ENCODE data around the gene CCRL2.

Gene CCRL2

DNA sequence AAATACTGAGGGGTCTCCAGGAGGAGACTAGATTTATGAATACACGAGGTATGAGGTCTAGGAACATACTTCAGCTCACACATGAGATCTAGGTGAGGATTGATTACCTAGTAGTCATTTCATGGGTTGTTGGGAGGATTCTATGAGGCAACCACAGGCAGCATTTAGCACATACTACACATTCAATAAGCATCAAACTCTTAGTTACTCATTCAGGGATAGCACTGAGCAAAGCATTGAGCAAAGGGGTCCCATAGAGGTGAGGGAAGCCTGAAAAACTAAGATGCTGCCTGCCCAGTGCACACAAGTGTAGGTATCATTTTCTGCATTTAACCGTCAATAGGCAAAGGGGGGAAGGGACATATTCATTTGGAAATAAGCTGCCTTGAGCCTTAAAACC is 31.8 kb upstream of the CCRL2 start:
- no peak for DNase-seq (ENCODE audit: extremely low read depth, insufficient read length)
- no peak overlapping the region for H3K4me3 ChIP-seq (replicated peaks; ENCODE audit: low read depth, low read length)
- no peaks in the 10 kb centered on the region for H3K36me3 ChIP-seq (ENCODE audit: control insufficient read depth, insufficient read depth, low read length)
- TF ChIP-seq, protein P1, sequence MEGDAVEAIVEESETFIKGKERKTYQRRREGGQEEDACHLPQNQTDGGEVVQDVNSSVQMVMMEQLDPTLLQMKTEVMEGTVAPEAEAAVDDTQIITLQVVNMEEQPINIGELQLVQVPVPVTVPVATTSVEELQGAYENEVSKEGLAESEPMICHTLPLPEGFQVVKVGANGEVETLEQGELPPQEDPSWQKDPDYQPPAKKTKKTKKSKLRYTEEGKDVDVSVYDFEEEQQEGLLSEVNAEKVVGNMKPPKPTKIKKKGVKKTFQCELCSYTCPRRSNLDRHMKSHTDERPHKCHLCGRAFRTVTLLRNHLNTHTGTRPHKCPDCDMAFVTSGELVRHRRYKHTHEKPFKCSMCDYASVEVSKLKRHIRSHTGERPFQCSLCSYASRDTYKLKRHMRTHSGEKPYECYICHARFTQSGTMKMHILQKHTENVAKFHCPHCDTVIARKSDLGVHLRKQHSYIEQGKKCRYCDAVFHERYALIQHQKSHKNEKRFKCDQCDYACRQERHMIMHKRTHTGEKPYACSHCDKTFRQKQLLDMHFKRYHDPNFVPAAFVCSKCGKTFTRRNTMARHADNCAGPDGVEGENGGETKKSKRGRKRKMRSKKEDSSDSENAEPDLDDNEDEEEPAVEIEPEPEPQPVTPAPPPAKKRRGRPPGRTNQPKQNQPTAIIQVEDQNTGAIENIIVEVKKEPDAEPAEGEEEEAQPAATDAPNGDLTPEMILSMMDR (IDR thresholded peaks at IDR 0.05; ENCODE audit: insufficient read depth, low read length, poor library complexity, severe bottlenecking), result no peak
- peaks cover 4% of the 10 kb centered on the region for H3K27me3 ChIP-seq (replicated peaks; ENCODE audit: control insufficient read depth, insufficient read depth, low read length)

DNA sequence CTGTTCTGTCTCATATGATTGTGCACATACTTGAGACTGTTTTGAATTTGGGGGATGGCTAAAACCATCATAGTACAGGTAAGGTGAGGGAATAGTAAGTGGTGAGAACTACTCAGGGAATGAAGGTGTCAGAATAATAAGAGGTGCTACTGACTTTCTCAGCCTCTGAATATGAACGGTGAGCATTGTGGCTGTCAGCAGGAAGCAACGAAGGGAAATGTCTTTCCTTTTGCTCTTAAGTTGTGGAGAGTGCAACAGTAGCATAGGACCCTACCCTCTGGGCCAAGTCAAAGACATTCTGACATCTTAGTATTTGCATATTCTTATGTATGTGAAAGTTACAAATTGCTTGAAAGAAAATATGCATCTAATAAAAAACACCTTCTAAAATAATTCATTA is 31.2 kb upstream of the CCRL2 start:
- Histone ChIP-seq H3K36me3 (ENCODE audit: control insufficient read depth, insufficient read depth, low read length) (no peaks in the 10 kb centered on the region), H3K4me3 (replicated peaks; ENCODE audit: low read depth, low read length) (no peak overlapping the region), H3K27me3 (replicated peaks; ENCODE audit: control insufficient read depth, insufficient read depth, low read length) (peaks cover 4% of the 10 kb centered on the region)
- no peak for DNase-seq (ENCODE audit: extremely low read depth, insufficient read length)
- TF ChIP-seq, protein P1 (IDR thresholded peaks at IDR 0.05; ENCODE audit: insufficient read depth, low read length, poor library complexity, severe bottlenecking), result no peak

DNA sequence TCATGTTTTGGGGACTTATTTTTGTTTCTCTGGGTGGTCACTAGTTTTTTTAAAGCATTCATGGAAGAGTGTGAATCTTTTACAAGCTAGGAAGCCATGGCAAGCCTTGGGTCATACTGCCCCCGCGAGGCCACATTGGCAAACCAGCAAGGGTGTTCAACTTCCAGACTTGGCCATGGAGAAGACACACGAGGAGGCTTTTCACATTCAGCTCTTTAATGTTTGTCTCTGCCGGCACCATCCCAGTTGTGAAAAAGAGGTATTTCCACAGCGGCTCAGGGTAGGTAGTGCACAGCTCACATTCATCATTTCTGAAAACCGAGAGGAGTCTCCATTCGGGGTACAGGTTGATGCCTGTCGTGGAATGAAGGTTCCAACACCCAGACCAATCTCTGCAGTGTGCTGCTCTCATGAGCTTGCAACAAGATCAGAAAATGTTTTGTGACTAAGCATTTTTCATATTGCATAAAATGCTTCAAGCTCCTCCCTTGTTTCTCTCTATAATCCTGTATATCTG is 28.6 kb upstream of the CCRL2 start:
- peak; percentile 25 for DNase-seq (ENCODE audit: extremely low read depth, insufficient read length)
- TF ChIP-seq, protein P1 (IDR thresholded peaks at IDR 0.05; ENCODE audit: insufficient read depth, low read length, poor library complexity, severe bottlenecking), result peak; percentile 90
- no peaks in the 10 kb centered on the region for H3K36me3 ChIP-seq (ENCODE audit: control insufficient read depth, insufficient read depth, low read length)
- peaks cover 4% of the 10 kb centered on the region for H3K27me3 ChIP-seq (replicated peaks; ENCODE audit: control insufficient read depth, insufficient read depth, low read length)
- H3K4me3 ChIP-seq (replicated peaks; ENCODE audit: low read depth, low read length), result no peak overlapping the region

DNA sequence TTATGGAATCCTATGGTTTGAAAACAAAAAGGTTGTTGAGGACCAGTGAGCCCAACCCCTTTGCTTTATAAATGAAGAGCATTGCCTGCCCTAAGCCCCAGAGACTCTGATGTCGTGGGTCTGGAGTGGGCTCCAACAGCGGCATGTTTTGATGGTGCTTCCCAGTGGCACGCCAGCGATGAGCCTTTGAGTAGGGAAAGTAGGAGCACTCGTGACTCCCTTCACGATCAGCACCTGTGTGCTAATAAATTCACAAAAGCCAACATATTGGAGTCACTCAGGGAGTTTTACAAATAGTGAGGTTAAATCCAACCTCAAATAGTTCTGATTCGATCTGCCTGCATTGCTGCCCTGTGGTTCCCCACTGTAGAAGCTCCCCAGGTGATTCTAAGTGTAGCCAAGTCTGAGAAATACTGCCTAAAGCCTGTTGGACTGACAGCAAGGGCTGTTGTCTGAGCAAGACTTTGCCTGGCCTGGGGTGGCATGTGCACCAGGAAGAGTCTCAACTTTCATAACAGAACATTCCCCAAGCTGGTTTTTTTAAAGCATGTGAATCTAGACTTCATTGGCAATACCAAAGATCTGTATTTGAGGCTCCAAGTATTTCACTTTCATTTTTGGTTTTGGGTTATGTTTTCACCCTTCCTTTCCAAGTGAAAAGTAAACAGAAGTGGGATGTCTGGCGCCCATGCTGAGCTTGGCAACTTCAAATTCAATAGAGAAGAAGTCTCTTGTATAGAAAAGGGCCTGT is 26.4 kb upstream of the CCRL2 start:
- Histone ChIP-seq H3K27me3 (replicated peaks; ENCODE audit: control insufficient read depth, insufficient read depth, low read length) (no peaks in the 10 kb centered on the region), H3K36me3 (ENCODE audit: control insufficient read depth, insufficient read depth, low read length) (no peaks in the 10 kb centered on the region), H3K4me3 (replicated peaks; ENCODE audit: low read depth, low read length) (no peak overlapping the region)
- TF ChIP-seq, protein P1 (IDR thresholded peaks at IDR 0.05; ENCODE audit: insufficient read depth, low read length, poor library complexity, severe bottlenecking), result no peak
- DNase-seq (ENCODE audit: extremely low read depth, insufficient read length), result no peak

DNA sequence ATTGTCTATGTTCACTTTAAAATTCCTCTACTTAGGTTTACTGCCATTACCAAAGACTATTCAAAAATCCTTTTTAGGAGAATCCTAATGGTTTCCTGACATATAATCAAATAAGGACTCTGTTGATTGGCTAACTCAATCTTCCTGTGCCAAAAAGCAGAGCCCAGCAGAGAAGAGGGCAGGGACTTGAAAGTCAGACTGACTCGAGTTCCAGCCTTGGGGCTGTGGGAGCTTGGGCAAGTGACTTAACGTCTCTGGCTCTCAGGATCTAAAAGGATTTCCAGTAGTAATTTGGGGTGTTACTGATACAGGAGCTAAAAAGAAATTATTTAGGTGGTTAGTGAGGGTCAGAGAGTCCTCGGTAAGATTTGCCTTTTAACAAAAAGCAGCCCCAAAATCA is 25.4 kb upstream of the CCRL2 start:
- no peaks in the 10 kb centered on the region for H3K36me3 ChIP-seq (ENCODE audit: control insufficient read depth, insufficient read depth, low read length)
- H3K4me3 ChIP-seq (replicated peaks; ENCODE audit: low read depth, low read length), result no peak overlapping the region
- H3K27me3 ChIP-seq (replicated peaks; ENCODE audit: control insufficient read depth, insufficient read depth, low read length), result no peaks in the 10 kb centered on the region
- TF ChIP-seq, protein P1 (IDR thresholded peaks at IDR 0.05; ENCODE audit: insufficient read depth, low read length, poor library complexity, severe bottlenecking), result no peak
- no peak for DNase-seq (ENCODE audit: extremely low read depth, insufficient read length)
